HG03060 (cell line): Measurements from ENCODE around the gene MAP3K14.
"Not testable (repeated sequence)": the region's sequence is repeated elsewhere in the genome, so short reads cannot be mapped to it uniquely, and the experiment has no call there.

Experiments used
- ATAC-seq: cut with Tn5 transposase; IDR thresholded peaks from one replicate; pipeline ENCODE4 v1.9.1; 2021; ENCODE audit warnings: low read depth, moderate number of reproducible peaks; ENCODE audit not compliant: unreplicated experiment

The MAP3K14 gene

DNA sequence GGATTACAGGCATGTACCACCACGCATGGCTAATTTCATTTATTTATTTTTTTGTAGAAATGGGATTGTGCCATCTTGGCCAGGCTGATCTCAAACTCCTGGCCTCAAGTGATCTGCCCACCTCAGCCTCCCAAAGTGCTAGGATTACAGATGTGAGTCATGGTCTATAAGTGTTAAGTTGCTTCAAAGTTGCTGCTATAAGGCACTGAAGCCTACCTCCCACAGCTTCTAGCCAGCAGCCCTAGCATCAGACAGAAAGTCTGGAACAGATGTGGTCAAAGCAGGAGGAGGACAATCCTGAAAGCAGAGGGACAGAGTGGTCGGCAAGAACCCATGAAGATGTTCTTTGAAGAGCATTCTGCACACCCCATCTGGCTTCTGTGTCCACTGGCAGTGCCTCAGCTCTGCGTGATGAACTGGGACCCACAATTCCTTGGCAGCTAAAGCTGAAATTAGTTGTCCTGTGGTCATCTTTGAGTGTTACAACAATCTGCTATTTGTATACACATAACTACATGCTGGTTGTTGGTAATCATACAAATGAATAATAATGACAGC lies 11.2 kb downstream of the MAP3K14 start:
- no peak for ATAC-seq

DNA sequence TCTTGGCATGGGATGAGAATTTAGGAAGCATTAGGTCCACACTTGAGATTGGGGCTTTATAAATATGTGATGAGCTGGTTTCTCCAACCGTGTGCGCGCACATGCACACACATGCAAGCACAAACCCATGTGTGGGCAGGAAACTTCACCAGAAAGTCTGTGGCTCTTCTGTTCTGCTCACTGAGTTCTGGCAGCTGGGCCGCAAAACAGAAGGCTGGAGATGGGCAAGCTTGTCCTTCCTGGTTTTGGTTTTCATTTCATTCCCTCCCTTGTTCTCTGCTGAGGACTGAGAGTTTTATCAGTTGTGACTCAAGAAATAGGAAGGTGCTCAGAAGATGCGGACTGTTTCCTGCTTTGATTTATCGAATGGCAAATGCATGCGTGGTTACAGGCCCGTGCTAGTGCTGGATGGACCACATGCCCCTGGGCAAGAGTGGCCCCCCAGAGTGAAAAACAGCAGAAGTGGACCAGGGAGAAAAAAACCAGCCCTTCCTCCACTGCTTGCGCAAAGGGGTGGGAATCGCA lies 14.1 kb downstream of the MAP3K14 start:
- no peak for ATAC-seq

DNA sequence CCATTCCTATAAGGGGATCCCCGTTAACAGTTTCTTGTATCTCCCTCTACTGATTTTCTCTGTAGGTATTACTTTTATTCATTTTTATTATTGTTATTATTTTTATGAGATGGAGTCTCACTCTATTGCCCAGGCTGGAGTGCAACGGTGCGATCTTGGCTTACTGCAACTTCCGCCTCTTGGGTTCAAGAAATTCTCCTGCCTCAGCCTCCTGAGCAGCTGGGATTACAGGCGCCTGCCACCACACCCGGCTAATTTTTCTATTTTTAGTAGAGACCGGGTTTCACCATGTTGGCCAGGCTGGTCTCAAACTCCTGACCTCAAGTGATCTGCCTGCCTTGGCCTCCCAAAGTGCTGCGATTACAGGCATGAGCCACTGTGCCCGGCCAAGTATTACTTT lies 14.6 kb downstream of the MAP3K14 start:
- not testable (repeated sequence) for ATAC-seq

DNA sequence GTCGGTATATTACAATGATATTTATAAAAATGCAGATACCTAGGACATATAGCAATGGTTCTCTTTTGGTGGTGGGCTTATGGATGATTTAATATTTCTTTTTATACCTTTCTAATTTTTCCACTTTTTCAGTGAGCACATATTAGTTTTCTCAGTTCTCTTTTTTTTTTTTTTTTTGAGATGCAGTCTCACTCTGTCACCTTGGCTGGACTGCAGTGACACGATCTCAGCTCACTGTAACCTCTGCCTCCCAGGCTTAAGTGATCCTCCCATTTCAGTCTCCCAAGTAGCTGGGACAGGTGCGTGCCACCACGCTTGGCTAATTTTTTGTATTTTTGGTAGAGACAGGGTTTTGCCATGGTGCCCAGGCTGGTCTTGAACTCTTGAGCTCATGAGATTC lies 15.1 kb downstream of the MAP3K14 start:
- no peak for ATAC-seq

DNA sequence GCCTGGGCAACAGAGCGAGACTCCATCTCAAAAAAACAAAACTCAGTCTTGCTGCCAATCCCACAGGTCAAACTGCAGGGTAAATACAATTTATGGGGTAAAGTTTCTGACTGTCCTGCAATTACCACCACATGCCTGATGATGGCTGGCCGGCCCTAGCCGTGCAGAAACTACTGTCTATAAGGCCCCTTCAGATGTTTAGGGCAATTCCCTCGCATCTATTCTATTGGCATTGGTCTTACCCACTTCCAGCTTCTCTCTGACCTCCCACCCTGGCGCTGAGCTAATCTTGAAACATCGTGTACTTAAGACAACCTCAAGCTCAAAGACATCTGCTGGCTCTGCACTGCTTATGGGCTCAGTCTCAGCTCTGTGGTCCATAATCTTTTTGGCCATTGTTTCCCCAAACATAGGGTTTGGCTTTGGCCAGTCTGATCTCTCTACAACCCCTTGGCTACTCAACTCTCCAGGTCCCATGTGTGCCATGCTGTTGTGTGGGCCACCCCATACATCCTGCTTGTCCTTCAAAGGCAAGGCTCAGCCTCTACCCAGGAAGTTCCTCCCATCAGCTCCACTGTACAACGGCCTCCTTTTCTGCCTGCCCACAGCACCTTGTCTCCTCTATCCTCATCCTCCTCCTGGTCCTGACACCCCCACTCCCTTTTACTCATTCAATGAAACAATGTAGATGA lies 16.6 kb downstream of the MAP3K14 start:
- no peak for ATAC-seq

DNA sequence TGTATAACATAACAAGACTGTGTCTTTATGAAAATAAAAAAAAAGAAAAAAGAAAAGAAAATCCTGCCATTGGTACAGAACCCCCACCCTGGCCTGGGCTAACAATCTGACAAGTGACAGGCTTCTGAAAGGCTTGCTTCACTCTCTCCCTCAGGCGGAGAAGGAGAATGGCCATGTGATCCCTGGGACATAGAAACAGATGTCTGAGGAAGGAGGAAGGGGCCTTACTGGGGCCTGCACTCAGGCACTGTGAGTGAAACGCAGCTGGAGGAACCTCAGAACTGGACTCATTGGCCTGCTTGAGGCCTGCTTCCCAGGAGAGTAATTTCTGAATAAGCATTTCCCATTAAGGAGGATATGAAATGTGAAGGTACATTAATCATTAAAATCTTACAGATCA lies 17.5 kb downstream of the MAP3K14 start:
- ATAC-seq, result no peak

DNA sequence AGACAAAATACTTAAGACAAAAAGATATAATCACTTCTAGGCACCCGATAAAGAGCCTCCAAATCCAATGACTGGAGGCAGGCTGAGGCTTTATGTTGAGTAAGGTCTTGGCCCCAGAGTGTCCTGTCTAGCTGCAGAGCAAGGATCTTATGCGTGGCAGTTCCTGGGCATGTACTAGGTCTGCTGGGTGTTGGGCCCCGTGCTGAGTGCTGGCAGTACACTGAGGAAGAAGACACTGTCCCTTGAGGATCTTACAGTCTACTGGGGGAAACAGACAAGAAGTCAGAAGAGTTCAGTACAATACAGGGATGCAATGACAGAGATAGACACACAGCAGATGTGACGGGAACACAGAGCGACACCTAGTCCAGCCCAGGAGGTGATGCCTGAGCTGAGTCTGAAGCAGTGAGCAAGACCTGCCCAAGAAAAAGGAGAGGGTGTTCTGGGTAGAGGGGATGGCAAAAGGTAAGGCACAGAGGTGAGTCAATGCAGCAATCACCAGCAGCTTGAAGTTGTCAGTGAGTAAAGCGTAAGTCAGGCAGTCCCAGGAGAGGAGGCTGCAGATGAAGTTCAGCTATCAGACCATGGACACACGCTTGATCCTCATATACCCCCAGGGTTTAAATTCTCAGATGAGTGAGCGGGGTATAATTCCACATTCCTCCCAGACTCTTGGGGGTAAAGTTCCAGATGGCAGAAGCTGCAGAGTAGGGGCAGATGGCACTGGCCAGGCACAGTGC lies 18.1 kb downstream of the MAP3K14 start:
- ATAC-seq, result no peak

DNA sequence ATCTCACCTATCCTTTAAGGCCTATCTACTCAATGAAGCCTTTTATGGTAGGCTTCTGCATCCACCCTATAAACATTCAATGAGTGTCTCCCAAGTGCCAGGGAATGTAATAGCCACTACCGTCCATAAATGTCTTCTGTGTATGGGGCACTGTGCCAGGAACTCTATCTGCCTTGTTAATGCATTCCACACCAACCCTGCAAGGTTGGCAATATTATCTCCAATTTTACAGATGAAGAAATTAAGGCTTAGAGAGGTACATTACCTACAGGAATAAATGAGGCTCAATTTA lies 20.0 kb downstream of the MAP3K14 start:
- no peak for ATAC-seq

DNA sequence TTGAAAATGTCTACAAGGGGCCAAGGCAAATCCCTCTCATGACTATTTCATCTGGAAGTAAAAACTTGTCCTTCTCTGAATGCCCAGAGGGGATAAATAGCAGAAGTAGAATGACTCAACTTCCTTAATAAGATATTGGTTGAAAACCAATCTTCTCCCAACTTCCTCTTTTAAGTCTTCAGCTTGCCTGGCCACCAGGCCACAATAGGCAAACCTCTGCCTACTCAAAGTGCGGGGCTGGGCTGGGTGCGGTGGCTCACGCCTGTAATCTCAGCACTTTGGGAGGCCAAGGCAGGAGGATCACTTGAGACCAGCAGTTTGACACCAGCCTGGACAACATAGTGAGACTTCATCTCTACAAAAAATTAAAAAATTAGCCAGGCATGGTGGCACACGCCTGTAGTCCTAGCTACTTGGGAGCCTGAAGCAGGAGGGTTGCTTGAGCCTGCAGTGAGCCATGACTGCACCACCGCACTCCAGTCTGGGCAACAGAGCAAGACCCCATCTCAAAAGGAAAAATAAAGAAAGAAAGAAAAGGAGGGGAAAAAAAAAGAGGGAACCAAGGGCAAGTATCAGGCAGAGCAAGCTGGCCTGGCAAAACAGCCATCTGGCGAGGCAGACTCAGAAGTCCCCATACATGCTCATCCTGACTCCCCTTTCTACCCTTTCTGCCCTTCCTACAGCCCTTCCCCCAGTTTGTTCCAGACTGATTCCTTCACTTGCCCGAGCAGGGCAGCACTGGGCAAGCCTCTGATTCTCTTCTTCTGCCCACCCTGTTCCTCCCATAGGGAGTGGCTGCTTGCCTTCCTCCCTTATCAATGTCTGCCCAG lies 20.6 kb downstream of the MAP3K14 start:
- ATAC-seq, result no peak

DNA sequence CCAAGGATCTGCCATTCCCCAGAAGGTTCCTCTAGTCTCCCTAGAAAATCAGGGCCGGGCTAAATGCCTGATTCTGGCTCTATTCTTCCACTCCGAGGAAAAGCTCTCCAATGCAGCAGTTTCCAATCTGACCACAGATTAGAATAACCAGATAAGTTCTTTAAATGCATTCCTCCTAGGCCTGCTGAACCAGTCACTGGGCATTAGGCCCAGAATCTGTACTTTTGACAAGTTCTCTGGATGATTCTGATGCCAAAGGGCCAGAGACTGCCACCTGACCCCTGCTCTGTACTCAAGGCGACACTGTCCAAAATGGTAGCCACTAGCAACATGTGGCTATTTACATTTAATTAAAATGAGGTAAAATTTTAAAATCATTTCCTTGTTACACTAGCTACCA lies 22.3 kb downstream of the MAP3K14 start:
- ATAC-seq, result no peak

DNA sequence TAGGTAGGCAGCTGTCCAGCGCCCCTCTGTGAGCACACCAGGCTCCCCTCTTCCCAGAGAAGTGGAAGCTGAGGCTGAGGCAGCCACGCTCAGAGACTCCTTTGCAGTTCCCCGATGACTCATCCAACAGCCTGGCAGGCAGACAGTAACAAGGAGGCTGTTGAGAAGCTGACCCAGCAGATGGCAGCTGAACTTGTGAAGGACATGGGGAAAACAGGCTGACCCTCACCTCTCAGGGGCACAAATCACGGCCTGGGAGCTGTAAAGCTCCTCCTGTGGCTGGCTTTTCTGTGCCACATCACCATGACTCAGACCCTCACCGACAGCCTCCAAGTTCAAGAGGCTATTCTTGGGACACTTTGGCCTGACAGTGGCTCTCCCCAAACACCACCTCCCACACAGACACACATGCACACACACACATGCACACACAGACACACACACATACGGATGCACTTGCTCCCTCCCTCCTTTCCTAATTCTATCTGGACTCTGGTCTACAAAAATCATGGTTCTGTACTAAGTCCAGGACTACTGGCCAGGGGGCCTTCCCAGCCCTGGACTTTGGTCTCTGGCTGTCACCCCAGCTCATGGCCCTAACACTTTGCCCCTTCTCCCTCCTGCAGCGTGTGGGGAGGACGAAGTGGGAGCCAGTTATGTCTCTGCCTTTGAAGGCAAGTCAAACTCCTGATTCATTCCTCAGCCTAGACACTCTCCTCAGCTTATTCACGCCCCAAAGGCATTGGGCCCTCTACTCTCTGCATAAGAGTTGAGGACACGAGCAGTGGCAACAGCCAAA lies 23.2 kb downstream of the MAP3K14 start:
- no peak for ATAC-seq

DNA sequence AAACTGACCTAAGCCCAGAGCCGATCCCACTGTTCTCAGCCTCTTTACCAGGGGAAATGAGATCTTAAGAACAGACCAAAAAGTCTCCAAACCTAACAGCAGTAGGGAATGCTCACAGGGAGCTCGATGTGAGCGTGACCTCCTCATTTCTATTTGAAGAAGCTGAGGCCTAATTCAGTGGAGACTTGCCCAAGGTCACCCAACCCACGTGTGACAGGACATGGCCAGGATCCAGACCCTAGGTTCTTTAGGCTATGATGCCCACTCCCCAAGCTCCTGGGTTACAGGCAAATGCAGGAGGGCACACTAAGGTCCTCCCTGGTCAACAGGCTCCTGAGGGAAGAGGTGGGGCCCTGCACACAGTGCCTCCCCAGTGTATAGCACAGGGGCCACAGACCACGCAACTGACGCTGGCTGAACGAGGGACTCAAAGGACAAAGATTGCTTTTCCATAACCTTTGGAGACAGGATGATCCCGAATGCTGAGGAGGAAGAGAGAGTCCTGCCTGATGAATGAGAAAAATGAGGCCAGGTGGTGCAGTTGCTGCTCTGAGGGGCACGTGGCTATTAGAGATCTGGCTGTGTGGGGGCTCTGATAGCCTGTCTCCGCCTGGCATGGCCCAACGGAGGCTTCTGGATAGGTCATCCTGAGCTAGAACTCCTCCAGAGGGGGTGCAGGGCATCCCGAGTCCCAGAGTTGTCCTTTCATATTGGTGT lies 24.0 kb downstream of the MAP3K14 start:
- no peak for ATAC-seq

DNA sequence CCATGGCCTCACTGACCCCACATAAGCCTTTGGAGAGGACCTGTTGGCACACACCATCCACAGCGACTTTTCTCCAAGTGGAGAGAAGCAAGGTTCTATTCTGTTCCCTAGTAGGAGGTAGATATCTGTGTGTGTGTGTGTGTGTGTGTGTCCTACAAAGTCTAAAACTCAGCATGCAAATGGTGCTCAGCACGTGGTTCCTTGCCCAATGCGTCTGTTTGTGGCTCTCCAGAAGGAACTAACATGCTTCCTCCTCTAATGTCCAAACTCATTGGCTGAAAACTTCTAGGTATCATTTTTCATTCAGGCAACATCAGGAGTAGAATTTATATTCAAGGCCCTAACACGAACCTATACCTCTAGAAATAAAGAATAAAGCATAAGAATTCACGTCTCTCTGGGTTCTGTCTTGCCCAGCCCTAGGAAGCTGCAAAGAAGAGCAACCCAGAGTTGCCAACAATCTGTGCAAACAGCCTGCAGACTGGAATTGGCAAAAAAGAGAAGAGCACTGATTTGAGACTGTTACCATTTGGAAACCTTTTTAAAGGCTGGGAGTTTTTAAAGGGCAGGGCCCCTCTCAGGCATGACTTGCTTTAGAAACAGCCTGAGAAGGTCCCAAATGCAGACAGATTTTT lies 25.5 kb downstream of the MAP3K14 start:
- ATAC-seq, result no peak

DNA sequence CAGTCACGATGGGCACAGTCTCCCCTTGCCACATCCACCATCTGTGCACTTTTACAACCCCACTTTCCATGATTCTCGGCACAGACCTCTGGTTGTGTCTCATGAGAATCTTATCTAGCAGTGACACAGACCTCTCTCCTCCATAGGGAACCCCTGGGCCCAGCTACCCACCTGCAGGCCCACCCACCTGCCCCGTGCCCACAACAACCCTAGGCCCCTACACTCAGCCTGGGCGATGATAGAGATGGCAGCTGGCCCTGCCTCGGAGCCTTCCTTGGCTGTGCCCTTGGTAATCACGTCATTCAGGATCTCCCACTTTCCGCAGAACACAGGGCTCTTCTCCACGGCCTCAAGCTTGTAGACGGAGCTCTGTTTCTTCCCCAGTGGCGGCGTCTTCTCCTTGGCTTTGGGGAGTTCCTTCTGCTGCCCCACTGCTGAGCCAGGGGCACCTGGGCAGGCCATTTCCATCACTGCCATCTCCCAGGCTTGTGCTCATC lies 26.5 kb downstream of the MAP3K14 start:
- no peak for ATAC-seq

DNA sequence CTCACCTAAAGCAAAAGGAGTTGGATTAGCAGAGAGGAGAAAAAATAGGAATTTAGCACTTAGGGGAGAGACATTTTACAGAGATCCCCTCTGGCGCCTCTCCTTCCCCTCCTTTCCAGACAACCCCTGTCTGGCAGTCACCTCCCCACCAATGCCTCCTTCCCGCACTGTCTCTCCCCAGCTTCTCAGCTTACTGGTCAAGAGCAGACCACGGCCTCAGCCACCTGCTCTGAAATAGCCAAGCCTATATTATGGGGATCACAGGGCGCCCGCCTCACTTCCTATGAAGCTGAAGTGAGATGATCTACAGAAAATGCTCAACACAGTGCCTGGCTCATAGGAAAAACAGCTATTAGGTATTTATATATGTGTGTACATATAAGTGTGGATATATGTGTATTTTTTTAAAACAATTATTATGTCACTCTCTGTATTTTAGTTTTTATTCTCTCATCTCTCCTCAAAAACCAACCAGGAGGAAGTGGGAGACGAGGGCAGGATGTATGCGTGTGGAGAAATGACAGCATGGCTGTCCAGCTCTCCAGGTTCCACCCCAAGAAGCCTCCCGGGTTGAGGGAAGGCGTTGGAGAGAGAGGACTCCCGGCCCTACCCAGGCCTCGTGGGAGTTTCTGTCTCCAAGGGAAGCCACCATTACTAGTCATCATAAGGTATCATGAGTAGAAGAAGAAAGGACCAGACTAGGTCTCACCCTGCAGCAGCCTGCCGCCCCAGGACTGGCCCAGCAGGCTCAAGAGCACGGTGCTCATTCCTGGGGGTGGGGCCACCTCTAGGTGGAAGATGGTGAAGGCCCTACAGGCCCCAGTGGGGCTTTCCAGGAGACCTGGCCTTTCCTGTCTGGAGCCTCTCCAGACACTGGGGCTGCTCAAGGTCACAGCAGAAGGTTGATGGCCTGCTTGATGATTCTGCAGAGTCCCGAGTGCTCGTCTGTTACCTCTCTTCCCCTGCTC lies 27.2 kb downstream of the MAP3K14 start:
- ATAC-seq, result no peak

DNA sequence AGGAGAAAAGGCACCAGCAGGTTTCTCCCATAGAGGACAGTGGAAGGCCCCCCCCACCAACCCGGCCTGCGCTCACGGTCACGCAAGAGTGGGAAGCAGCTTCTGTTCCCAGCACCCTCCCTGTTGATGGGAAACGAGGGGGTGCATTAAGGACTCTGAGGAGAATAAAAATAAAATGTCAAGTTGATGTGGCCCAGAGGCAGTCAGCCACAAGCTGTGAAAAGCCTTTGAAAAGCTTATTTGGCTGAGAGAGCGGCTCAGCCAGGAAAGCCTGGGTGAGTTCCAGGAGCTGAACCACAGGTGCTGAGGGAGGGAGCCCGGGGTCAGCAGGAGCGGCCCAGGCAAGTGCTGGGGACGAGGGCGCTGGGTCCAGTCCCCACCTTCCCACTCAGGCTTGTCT lies 28.0 kb downstream of the MAP3K14 start:
- ATAC-seq, result no peak

DNA sequence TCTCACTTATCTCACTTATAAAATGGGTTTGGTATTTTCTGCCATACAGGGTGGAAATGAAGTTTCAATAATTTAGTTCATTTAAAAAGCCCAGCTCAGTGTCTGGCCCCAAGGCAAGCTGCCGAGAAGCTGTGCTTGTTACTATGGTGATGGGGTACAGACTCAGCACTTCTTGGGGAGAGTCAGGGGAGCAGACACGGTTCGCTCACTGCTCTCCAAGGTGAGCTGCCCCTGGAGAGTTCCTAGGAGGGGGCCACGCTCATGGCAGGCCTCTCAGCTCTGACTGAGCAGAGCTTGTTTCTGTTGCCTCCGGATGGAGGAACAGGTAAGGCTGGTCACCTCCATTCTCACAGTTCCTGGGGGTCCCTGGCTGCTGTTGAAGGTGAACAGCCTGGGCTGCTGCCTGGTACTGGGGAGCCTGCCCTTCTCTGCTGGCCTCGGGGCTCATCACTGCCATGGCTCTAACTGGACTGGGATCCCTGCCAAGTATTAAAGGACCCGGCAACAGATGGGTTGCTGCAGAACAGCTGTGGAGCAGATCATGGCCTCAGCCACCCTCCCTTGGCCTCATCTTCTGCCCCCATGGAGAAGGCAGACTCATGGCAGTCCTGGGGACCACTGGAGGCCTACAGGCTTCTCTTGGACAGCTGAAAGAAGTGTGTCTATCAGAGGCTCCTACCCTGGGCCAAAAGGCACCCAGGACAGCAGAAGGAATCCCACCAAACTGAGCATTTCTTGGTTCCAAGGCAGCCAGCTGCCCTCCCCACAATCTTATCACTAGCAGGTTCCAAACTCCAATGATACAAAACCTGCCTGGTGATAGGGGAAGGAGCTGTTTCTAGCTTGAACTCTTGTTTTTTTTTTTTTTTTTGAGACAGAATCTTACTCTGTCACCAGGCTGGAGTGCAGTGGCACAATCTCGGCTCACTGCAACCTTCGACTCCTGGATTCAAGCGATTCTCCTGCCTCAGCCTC lies 29.0 kb downstream of the MAP3K14 start:
- ATAC-seq, result no peak
